DND-41 (cell line): ENCODE results near the gene ARHGDIB.
A peak's percentile ranks its signal among the peaks of the same experiment; 100 is the strongest.

ENCODE experiments used
- ATAC-seq: fragments of 200-7000 bp; cut with Tn5 transposase; 3 replicates; pipeline ENCODE4 v1.9.1; 2021; ENCODE audit warnings: low read depth; ENCODE audit not compliant: insufficient read depth
- DNase-seq: peaks from one replicate; pipeline ENCODE4 v3.0.0-alpha.2; 2020
- H2AFZ ChIP-seq: 2 replicates; pipeline ENCODE4 v1.6.0; 2012; ENCODE audit warnings: low read depth, low read length
- H3K27ac ChIP-seq: 2 replicates; pipeline ENCODE4 v1.5.1; 2012; ENCODE audit warnings: low read length, inconsistent platforms
- H3K27me3 ChIP-seq: fragments of 200-600 bp; sonication (generic); 2 replicates; pipeline ENCODE4 v1.6.0; 2012; ENCODE audit warnings: low read length, mild to moderate bottlenecking, inconsistent platforms; ENCODE audit not compliant: insufficient read depth, poor library complexity
- H3K36me3 ChIP-seq: 2 replicates; pipeline ENCODE4 v1.5.1; 2012; ENCODE audit warnings: low read length, inconsistent platforms; ENCODE audit not compliant: insufficient read depth
- H3K4me1 ChIP-seq: 2 replicates; pipeline ENCODE4 v1.5.1; 2012; ENCODE audit warnings: mild to moderate bottlenecking, low read length; ENCODE audit not compliant: insufficient read depth
- H3K4me2 ChIP-seq: 2 replicates; pipeline ENCODE4 v1.6.0; 2012; ENCODE audit warnings: mild to moderate bottlenecking, moderate library complexity, low read length, inconsistent platforms; ENCODE audit not compliant: insufficient read depth
- H3K4me3 ChIP-seq, 2 experiments: fragments of 200-600 bp in 1 of 2; shearing (Covaris generic) in 1 of 2; 2 replicates each; pipeline ENCODE4 v1.5.1; 2012 to 2016; ENCODE audit warnings: inconsistent platforms in 2 of 2, low read length in 2 of 2, mild to moderate bottlenecking in 2 of 2, low read depth in 1 of 2, moderate library complexity in 1 of 2
- H3K79me2 ChIP-seq: 2 replicates; pipeline ENCODE4 v1.6.0; 2012; ENCODE audit warnings: low read length, inconsistent platforms; ENCODE audit not compliant: insufficient read depth
- H3K9ac ChIP-seq: 2 replicates; pipeline ENCODE4 v1.6.0; 2012; ENCODE audit warnings: low read depth, mild to moderate bottlenecking, inconsistent platforms, low read length, moderate library complexity
- H3K9me3 ChIP-seq: 2 replicates; pipeline ENCODE4 v1.5.1; 2012; ENCODE audit warnings: low read length, moderate library complexity, mild to moderate bottlenecking, inconsistent platforms; ENCODE audit not compliant: insufficient read depth, severe bottlenecking
- H4K20me1 ChIP-seq: 2 replicates; pipeline ENCODE4 v1.6.0; 2012; ENCODE audit warnings: low read length; ENCODE audit not compliant: insufficient read depth
- EZH2 ChIP-seq: IDR thresholded peaks from 3 replicates; pipeline ENCODE4 v1.6.1; 2012; ENCODE audit warnings: borderline replicate concordance, low read depth, mild to moderate bottlenecking, moderate library complexity, low read length, inconsistent platforms; ENCODE audit not compliant: severe bottlenecking
- TF ChIP-seq, protein P1 (sequence below): IDR thresholded peaks from 2 replicates; pipeline ENCODE4 v1.5.1; 2012; ENCODE audit warnings: borderline replicate concordance, low read length, moderate library complexity, mild to moderate bottlenecking; ENCODE audit not compliant: poor library complexity, severe bottlenecking; ENCODE audit errors: extremely low read depth

The ARHGDIB gene

DNA sequence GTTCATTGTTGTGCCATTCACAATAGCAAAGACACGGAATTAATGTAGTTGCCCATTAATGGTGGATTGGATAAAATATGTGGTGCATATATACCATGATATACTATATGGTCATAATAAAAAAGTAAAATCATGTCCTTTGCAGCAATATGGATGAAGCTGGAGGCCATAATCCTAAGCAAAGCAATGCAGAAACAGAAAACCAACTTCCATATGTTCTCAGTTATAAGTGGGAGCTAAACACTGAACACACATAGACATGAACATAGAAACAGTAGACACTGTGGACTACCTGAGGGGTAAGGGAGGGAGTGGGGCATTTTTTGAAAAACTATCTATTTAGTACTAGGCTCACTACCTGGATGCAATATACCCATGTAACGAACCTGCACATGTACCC is 20.0 kb downstream of the ARHGDIB start:
- H3K27me3 ChIP-seq = no peaks in the 10 kb centered on the region
- ATAC-seq (peak; percentile 8; the same call in 2 of the 3 replicates), DNase-seq (no peak)
- H3K27ac ChIP-seq = no peak overlapping the region
- H3K4me1 ChIP-seq = no peaks in the 10 kb centered on the region
- H3K4me3 ChIP-seq = no peak overlapping the region
- H3K9ac ChIP-seq = no peak overlapping the region
- peaks cover 69% of the 10 kb centered on the region for H3K36me3 ChIP-seq
- H2AFZ ChIP-seq = no peak overlapping the region
- H3K79me2 ChIP-seq = peaks cover 13% of the 10 kb centered on the region
- TF ChIP-seq, protein P1, sequence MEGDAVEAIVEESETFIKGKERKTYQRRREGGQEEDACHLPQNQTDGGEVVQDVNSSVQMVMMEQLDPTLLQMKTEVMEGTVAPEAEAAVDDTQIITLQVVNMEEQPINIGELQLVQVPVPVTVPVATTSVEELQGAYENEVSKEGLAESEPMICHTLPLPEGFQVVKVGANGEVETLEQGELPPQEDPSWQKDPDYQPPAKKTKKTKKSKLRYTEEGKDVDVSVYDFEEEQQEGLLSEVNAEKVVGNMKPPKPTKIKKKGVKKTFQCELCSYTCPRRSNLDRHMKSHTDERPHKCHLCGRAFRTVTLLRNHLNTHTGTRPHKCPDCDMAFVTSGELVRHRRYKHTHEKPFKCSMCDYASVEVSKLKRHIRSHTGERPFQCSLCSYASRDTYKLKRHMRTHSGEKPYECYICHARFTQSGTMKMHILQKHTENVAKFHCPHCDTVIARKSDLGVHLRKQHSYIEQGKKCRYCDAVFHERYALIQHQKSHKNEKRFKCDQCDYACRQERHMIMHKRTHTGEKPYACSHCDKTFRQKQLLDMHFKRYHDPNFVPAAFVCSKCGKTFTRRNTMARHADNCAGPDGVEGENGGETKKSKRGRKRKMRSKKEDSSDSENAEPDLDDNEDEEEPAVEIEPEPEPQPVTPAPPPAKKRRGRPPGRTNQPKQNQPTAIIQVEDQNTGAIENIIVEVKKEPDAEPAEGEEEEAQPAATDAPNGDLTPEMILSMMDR = no peak
- H4K20me1 ChIP-seq = no peaks in the 10 kb centered on the region
- no peaks in the 10 kb centered on the region for H3K9me3 ChIP-seq
- no peak overlapping the region for H3K4me2 ChIP-seq

DNA sequence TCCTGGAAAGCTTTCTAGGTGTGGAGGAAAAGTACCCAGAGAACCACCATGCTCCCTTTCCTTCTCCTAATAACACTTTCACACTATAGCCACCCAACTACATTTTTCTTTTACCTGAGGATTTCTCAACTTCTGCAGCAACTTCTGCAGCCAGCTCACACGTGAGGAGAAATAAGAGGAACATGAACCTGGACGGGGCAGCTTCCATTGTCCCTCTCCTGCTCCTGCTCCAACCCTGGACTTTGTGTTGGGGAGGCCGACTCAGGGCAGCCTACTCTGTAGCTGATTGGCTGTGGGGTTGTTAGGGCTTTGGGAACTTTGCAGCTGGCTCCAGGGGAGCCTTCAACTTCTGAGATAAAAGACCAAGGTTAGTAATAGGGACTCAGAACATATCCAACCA is 23.1 kb downstream of the ARHGDIB start, which contains the start of gene ERP27:
Gene ERP27, minus strand, starts transcription at position 237 of the 400 bp plus-strand sequence. Its CDS starts 29 bp downstream, at position 208.
- Histone ChIP-seq H4K20me1 (no peaks in the 10 kb centered on the region), H3K27ac (peak within 1 kb of the TSS; percentile 40), H3K27me3 (no peaks in the 10 kb centered on the region), H3K4me1 (peaks cover 9% of the 10 kb centered on the region; the same call in 1 of the 2 replicates), H3K4me3 (no peak within 1 kb of the TSS), H3K9ac (no peak within 1 kb of the TSS), H3K36me3 (peaks cover 59% of the 10 kb centered on the region), H3K9me3 (no peaks in the 10 kb centered on the region), H3K79me2 (no peaks in the 10 kb centered on the region), H2AFZ (no peak within 1 kb of the TSS), H3K4me2 (no peak within 1 kb of the TSS)
- TF ChIP-seq EZH2 = no peak
- TF ChIP-seq, protein P1 = no peak
- DNase-seq (no peak), ATAC-seq (0 out of 3 replicates have a peak, but pooled peaks have one; percentile 11)

DNA sequence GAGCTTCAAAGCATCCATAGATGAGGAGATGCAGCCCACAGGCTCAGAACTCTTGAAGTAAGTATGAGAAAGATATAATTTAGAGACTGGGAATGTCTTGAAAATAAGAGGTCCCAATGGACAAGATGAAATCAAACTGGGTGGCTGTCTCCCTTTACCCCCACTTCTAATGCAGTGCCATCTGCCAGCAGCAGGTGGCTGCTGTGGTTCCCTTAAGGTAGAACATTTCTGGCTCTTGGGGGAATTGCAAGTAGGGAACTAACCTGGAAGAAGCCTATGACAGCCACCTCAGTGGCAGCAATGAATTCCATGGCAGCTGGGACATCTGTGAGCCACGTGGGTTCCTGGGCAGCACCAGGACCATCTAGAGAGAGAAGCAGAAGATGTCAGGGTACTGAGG is 23.7 kb downstream of the ARHGDIB start:
- no peak overlapping the region for H3K9ac ChIP-seq
- no peak overlapping the region for H3K4me2 ChIP-seq
- no peaks in the 10 kb centered on the region for H3K9me3 ChIP-seq
- H3K36me3 ChIP-seq = peaks cover 57% of the 10 kb centered on the region
- peaks cover 9% of the 10 kb centered on the region; the same call in 1 of the 2 replicates for H3K4me1 ChIP-seq
- peak; percentile 47 for ATAC-seq
- no peaks in the 10 kb centered on the region for H4K20me1 ChIP-seq
- H3K27me3 ChIP-seq = no peaks in the 10 kb centered on the region
- peak; percentile 30 for DNase-seq
- no peak overlapping the region for H3K27ac ChIP-seq
- TF ChIP-seq, protein P1 = peak; percentile 57
- TF ChIP-seq EZH2 = no peak
- H2AFZ ChIP-seq = no peak overlapping the region
- no peaks in the 10 kb centered on the region for H3K79me2 ChIP-seq
- H3K4me3 ChIP-seq = no peak overlapping the region

DNA sequence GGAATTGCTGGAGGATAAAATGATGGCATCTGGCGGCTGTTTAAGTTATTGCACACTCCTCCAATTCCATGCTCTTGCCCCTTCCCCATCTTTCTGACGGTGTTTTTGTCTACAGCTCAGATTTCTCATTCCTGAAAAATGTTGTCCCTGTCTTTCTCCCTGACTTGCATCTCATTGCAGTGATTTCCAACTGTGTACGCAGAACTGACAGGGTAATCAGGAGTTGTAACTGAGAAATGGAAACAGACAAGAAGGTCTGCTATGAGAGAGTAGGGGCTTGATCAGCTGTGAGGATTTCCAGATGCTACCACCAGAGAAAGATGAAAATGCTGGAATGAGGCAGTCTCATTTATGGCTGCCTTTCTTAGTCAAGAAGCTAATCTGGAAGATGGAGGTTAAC is 24.4 kb downstream of the ARHGDIB start:
- Histone ChIP-seq H3K4me2 (no peak overlapping the region), H3K4me3 (no peak overlapping the region), H3K27ac (no peak overlapping the region; the same call in 1 of the 2 replicates), H3K36me3 (peaks cover 53% of the 10 kb centered on the region), H3K9ac (no peak overlapping the region), H3K9me3 (no peaks in the 10 kb centered on the region), H3K79me2 (no peaks in the 10 kb centered on the region), H4K20me1 (no peaks in the 10 kb centered on the region), H2AFZ (no peak overlapping the region), H3K4me1 (peaks cover 9% of the 10 kb centered on the region; the same call in 1 of the 2 replicates), H3K27me3 (no peaks in the 10 kb centered on the region)
- ATAC-seq (no peak), DNase-seq (no peak)
- TF ChIP-seq, protein P1 = no peak
- TF ChIP-seq EZH2 = no peak
